ENCODE results near the gene CNTN6.

Gene CNTN6

DNA sequence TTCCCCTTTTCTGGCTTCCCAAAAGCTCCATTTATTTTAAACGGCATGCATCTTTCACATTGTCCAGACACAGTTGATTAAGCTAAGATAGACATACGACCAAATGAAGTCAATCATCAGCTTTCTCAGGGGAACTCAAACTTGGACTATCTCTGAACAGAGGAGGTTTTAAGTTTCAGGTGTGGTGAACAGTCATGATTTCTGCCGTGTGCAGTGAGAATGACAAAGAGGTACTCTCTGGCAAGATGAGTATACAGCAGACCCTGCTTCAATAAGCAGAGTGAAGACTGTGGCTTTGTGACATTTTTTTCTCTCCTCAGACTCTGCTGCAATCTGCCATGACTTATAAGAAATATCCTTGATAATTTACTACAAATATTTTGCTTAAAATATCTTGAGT lies 307.7 kb downstream of the CNTN6 start:
- no peak for DNase-seq (ENCODE audit: low read depth in 1 of 2, low spot score in 1 of 2)

DNA sequence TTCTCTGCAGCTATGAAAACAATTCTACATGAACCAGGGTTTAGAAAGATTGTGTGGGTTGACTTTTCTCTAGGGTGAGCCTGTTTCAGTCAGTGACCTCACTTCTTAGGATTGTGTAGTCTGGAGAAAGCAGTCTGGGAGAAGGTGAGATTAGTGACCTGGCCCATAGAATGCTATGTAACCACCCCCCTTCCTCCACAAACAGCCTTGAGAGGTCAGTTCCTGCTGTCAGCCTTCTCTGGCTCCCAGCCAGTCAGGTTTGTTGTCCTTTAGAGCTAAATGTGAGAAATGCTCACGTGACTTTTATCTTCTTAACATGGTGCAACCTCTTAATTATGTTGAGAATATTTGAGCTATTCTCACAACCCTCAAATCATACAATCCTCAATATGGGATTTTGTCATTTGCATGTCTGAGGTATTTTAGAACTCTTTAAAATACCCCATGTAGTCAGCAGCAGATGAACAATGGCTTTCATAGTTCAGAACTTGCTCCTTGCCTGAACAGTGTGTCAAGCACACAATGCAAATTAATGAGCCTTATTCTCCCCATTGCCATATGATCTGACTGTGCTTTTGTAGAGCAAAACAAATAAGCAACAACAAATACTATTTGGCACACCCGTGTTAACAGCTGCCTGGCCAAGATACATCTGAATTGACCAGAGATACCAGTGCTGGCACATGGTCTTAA lies 311.6 kb downstream of the CNTN6 start:
- no peak for DNase-seq (ENCODE audit: low read depth in 1 of 2, low spot score in 1 of 2)

DNA sequence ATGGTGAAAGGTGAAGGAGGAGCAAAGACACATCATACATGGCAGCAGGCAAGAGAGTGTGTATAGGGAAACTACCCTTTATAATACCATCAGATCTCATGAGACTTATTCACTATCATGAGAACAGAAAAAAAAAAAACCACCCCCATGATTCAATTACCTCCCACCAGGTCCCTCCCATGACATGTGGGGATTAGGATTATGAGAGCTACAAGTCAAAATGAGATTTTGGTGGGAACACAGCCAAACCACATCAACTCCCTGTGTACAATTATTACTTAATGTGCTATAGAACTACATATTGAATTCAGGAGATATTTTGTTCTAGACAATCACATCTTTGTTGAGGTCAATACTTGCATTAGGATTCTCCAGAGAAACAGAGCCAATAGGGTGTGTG lies 313.4 kb downstream of the CNTN6 start:
- DNase-seq (ENCODE audit: low read depth in 1 of 2, low spot score in 1 of 2): no peak

DNA sequence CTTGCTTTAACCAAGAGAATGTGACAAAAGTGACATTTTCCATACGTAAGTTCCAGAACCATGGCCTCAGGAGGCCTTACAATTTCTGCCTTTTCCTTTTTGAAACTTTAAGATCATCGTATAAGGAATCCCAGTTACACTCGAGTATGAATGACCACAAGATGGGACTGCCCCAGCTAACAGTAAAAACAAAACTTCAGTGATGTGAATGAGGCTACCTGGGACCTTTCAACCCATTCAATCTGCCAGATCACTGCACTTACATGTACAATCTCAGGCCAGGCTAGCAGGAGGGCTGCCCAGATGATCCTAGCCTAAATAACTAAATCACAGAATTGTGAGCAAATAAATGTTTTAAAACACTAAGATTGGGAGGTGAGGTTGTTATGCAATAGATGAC lies 328.8 kb downstream of the CNTN6 start:
- DNase-seq (ENCODE audit: low read depth in 1 of 2, low spot score in 1 of 2): no peak

DNA sequence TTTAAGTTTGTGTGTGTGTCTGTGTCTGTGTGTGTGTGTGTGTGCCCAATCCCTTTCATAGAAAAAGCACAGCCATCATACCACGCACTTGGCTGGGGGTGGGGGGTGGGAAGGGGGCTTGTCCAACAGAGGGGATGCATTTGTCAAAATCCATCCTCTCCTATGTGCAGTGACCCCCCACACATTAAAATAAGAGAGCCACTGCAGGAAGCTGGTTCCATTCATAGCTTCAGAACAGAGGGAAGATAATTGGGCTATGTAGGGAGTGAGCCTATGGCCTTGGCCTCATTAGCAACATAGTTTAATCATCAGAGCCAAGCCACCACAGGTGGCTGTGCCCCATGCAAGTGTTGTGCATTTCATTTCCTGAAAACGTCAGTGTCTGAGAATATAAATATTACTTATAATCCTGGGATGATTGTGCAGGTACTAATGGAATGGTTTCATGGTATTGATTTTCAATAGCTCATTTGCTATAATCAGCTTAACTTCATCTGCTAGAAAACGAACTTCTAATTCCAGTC lies 330.8 kb downstream of the CNTN6 start:
- no peak for DNase-seq (ENCODE audit: low read depth in 1 of 2, low spot score in 1 of 2)

DNA sequence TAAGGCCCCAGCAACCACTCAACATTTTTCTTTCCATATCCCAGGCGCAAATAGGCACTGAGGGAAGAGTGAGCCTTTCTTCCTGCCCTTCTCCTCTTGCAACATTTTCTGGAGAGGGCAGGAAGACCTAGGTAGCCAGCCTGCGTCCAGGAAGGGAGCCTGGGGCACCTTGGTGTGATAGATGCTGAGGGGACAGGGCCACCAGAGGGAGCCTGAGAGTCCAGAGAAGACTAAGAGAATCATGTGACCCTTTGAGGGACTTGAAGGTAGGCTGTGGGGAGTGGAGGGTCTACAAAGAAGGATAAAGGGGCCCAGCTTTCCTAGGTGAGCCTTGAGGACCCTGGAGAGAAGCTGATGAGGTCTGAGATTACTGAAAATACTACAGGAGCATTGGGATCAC lies 346.6 kb downstream of the CNTN6 start:
- DNase-seq (ENCODE audit: low read depth in 1 of 2, low spot score in 1 of 2): no peak

DNA sequence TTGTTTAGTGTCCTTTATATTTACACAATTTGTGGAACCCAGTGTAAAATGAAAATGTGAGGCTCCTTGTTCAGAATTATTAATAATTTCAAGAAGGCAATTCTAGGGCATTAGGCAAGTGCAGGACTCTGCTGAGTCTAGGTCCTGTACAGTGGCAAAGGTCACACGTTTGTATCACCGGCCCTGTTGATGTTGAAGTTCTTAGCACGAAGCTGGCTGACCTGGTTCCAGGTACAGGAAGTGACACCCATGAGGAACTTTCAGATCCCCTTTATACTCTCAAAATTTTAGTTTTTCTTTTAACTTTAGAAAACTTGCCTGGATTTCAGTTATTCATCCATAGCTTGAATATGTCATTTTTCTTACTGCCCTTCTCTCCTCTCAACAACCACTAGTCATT lies 349.4 kb downstream of the CNTN6 start:
- DNase-seq (ENCODE audit: low read depth in 1 of 2, low spot score in 1 of 2): no peak

DNA sequence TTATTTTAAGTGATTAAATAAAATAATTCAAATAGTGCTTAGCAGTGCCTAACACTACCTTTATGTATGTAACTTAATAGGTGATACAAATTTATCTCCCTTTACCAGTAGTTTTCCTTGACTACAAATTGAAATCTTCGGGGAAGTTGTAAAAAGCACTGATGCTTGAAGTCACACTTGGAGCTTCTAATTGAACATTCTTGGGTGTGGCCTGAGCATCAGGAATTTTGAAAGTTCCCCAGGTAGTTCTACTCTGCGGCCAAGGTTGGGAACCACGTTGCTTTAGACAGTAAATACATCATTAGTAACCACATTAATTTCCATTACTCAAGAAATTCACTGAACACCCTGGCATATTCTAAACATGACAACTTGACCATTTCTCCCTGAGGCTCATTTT lies 351.4 kb downstream of the CNTN6 start:
- no peak for DNase-seq (ENCODE audit: low read depth in 1 of 2, low spot score in 1 of 2)

DNA sequence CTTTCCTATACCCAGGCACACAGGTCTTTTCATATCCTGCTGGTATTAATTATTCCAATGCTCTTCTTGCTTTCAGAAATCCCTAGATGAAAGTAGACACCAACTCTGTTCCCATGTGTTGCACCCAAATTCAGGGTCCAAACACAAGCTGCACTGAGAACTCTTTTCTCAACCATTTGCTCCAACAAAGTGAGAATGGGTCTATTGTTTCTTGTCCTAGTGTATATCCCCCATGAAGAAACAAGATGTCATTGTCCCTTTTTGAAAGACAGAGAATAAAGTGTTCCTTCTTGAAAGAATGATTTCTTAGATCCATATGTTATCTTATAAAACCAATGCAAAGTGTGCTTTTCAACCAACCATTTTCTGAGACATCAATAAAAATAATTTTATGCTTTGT lies 353.7 kb downstream of the CNTN6 start:
- DNase-seq (ENCODE audit: low read depth in 1 of 2, low spot score in 1 of 2): no peak

DNA sequence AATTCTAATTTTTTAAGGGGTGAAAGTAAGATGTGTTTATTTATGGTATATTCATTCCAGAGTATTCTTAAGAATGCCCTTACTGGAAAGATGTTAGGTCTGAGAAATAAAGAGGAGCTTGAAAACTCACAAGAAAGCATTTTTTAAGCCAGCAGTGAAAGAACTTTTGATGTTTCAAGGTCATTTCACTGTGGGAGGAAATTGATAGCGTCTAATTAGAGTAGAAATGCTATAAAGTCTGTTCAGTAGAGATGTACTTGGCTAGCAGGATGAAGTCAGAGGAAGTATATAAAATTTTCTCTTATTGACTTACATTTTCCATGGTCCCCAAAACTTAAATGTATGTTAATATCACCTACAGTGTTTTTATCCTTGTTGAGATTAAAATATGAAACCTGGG lies 354.6 kb downstream of the CNTN6 start:
- DNase-seq (ENCODE audit: low read depth in 1 of 2, low spot score in 1 of 2): no peak

DNA sequence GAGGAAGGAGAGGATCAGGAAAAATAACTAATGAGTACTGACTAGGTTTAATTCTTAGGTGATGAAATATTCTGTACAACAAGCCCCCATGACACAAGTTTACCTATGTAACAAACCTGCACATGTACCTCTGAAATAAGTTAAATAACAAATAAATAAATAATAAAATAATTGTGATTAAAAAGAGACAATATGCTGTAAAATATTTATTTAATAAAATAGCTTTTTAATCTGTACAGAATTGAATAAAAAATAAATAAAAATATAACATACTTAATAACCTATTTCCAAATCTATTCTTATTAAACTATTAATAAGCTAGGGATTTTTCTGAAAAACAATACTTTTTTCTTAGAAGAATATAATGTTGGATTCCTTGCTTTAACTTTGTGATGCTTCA lies 355.6 kb downstream of the CNTN6 start:
- no peak for DNase-seq (ENCODE audit: low read depth in 1 of 2, low spot score in 1 of 2)

Data from activated CD4-positive, alpha-beta T cell treated with anti-CD3 and anti-CD28 coated beads, Interleukin-2, amount 50 U/mL, for 24 hours (primary cell).